HG02610 (cell line): ENCODE data around the gene PDE1C.

Source experiments
- ATAC-seq: cut with Tn5 transposase; IDR thresholded peaks from one replicate; pipeline ENCODE4 v1.9.1; 2021; ENCODE audit warnings: mild to moderate bottlenecking, moderate library complexity; ENCODE audit not compliant: unreplicated experiment

PDE1C gene

GRCh38 chr7:32075612-32076011, 5.4 kb upstream of the PDE1C start:
- no peak for ATAC-seq

- no peak for ATAC-seq
These were observed 4.8 kb upstream of the PDE1C start for GRCh38 chr7:32074787-32075585.

DNA sequence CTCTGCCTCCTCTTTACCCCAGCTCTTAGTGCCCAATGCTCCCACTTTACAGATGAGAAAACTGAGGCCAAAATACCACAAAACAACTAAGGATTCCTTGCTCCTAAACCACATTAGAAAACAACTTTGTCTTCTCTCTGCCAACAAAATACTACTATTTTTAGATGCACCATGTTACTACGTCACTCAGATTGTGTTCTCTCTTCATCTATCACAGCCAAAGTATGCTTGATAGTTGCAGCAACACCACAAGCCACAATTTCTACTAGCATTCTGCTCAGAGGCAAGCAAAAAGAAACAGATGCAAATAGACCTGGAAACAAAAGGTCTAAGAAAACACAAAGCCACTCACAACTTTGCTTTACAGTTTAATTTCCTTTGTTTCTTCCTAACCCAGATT, 3.3 kb upstream of the PDE1C start:
- ATAC-seq: no peak

GRCh38 chr7:32072397-32072796, 2.2 kb upstream of the PDE1C start:
- ATAC-seq: no peak

DNA sequence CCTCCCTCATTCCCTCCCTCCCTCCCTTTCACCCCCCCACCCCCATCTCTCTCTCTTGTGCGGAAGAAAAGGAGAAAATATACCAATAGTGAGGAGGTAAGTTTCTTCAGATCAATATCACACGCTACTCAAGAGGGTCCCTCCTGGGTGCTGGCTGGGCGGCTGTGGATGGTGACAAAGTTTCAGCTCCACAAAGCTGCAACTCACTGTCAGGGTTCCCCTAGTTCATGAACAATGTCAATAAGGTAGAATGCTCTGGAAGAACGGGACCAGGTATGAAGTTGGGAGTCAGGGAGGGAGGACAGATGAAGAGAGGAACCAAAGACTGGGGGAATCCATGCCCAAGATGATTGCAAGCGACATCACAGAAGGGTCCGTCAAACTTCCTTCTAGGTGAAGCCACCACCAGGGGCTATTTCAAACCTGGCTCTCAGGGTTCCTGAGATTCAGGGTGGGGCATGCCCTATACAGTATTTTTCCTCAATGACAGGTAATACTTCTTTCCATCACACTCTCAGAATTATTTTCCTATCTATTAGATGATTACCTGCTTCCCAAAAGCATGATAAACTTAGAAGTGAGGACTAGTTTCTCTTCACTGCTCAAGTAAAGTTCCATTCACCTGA, 1.4 kb upstream of the PDE1C start:
- ATAC-seq: no peak

- no peak for ATAC-seq
These were observed 179 bp downstream of the PDE1C start for GRCh38 chr7:32070051-32070405.

DNA sequence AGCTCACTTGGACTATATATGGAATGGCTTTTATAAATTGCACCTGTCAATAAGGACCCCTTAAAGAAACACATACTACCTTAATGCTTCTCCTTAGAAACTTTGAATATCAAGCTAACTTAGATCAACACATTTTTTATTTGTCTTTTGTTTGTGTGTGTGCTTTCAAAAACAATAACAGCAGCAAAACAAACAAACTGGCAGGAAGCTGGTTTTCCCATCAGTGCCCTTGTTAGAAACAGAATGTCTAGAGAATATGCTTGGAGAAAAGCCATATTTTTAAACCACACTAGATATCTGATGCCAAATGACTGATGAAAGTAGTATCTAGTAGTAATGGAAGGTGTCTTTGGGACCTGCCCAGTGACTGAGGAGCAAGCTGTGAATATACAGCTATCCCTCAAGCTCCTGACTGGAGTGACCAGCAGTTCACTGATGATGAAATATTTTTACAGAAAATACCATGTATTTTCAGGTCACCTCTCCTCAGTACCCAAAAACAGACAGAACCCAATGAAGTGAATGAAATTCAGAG, 1.0 kb downstream of the PDE1C start:
- no peak for ATAC-seq

DNA sequence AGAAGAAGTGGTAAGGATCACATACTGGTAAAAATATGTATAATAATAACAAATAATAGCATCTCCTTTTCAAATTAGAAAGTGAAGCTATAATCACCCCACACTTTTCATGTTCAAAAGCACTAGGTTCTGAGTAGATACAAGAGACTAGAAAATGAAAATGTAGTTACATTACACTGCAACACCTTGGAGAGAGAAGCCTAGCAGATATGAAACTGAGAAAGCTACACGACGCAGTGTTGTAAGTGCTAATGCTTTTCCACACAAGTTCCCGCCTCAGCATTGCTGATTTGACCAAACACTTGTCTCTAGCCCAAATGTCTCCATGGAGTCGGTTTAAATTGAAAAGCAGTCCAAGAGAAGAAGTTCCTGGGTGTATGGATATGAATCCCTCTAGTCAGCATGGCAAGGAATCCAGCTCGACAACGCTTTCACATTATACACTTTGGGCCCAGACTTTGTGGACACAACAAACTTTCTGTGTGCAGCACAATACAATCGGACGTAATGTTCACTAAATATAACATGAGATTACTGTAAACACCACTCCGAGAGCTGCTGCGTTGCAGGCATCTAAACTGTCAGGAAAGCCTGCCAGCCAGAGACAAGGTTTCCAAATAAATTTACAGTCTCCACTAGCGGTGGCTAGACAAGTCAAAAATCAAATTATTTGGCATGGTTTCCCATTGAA, 1.7 kb downstream of the PDE1C start:
- no peak for ATAC-seq

GRCh38 chr7:32066441-32066840, 3.8 kb downstream of the PDE1C start:
- ATAC-seq: no peak

DNA sequence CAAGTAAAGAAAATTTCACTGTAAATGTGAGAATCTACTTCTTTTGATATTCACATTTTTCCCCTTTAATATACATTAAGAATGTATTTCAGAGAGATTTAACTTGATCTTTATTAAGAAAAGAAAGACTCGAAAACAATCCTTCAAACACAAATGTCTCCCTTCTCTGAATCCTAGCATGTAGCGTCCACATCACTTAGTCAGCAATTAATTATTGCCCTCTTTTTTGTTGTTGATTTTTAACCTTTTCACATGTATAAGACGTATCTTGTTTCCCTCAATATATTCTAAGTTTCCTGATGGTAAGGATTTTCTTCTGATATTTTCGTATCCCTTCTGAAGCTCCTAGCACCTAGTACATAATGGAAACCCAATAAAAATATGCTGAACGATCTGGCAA, 6.6 kb downstream of the PDE1C start:
- no peak for ATAC-seq

GRCh38 chr7:32062150-32062549, 8.1 kb downstream of the PDE1C start:
- ATAC-seq: peak; percentile 44

GRCh38 chr7:32061346-32061745, 8.9 kb downstream of the PDE1C start:
- no peak for ATAC-seq

GRCh38 chr7:32059289-32060011, 10.8 kb downstream of the PDE1C start:
- ATAC-seq: no peak

DNA sequence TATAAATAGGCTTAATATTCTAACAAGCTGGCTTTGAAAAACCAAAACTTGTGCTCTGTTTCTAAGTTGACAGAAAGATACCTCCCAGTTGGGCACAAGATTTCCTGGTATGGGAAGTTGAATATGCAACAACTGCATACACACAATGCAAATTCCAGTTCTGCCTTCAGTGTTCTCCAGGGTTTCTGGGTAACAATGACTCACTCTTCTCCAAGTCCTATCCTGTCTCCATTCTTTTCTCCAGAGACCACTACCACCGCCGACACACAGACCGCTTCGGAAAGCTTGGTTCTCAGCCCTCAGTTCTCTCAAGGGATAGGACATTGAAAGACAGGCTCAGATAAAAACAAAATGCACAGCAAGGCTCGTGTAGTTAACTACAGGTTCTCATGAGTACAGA, 12.2 kb downstream of the PDE1C start:
- ATAC-seq: no peak

DNA sequence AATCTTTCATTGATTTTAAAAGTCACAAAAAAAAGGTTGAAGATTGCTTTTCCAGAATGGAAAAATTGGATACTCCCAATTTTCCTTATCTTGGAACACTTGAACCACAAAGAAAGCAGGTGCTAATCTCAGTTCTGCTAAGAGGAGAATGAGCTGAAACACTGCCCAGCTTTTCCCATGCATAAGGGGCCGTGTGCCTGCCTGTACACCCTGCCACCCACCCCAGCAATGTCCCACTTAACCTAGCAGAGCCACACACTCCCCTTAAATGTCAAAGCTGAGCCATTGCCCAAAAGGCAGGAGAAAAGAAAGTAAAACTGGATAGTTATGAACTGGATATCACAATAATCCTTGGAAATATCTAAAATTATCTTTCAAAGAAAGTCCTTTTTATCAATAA, 13.4 kb downstream of the PDE1C start:
- ATAC-seq: no peak

- no peak for ATAC-seq
These were observed 17.0 kb downstream of the PDE1C start for GRCh38 chr7:32053204-32053603.

GRCh38 chr7:32051128-32051527, 19.1 kb downstream of the PDE1C start:
- ATAC-seq: no peak

DNA sequence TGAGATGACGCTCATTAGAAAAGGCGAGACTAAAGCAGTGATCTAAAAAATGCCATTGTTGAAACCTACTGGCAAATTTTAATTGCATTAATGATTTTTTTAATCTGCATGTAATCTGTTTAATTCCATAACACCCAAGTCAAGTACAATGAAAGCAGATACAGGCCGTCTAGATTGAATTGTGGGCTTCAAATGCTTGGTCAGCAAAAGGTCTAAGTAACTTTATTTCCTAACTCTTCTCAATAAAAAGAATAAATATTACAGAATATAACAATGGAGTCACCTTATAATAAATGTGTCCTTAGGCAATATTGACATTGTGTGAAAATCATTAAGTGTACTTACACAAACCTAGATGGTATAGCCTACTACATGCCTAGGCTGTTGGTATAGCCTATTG, 20.6 kb downstream of the PDE1C start:
- no peak for ATAC-seq

- ATAC-seq: no peak
These were observed 21.2 kb downstream of the PDE1C start for GRCh38 chr7:32048970-32049491.

DNA sequence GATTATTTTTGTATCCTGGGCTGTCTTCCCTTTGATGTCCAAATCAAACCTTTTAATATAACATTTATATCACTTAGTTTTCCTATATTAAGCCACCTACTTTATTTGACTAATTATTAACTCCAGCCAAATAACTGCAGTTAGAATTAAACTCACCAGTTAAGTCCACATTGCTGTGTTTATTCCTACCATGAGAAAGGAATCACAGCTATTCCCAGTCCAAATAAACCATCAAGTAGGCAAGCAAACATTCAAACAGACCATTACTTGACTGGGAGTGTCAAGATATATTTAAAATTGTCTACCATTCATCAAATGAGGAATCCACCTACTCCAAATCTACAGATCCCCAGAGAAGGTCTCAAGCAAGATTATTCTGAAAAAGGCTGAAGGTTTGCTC, 22.4 kb downstream of the PDE1C start:
- no peak for ATAC-seq

GRCh38 chr7:32047075-32047474, 23.1 kb downstream of the PDE1C start:
- no peak for ATAC-seq
